ACC112 (cell line): ENCODE measurements around the gene ISYNA1.
A peak's percentile ranks its signal among the peaks of the same experiment; 100 is the strongest.

Source experiments
- H2AFZ ChIP-seq: fragments of 200-600 bp; sonication (generic); one replicate; pipeline ENCODE4 v1.6.0; 2017; ENCODE audit warnings: antibody characterized with exemption, low read length; ENCODE audit not compliant: unreplicated experiment
- H3K27ac ChIP-seq: fragments of 200-600 bp; sonication (generic); 2 replicates; pipeline ENCODE4 v1.5.1; 2014; ENCODE audit warnings: low read depth, mild to moderate bottlenecking, antibody characterized with exemption, low read length, moderate library complexity
- H3K27me3 ChIP-seq: fragments of 200-600 bp; sonication (generic); 2 replicates; pipeline ENCODE4 v1.6.1; 2014; ENCODE audit warnings: mild to moderate bottlenecking, antibody characterized with exemption, low read length, moderate library complexity, mixed read lengths; ENCODE audit not compliant: insufficient read depth
- H3K36me3 ChIP-seq: fragments of 200-600 bp; sonication (generic); 2 replicates; pipeline ENCODE4 v1.6.1; 2016; ENCODE audit warnings: mild to moderate bottlenecking, antibody characterized with exemption, low read length, moderate library complexity, mixed read lengths; ENCODE audit not compliant: insufficient read depth
- H3K4me1 ChIP-seq: fragments of 200-600 bp; sonication (generic); one replicate; pipeline ENCODE4 v1.6.1; 2016; ENCODE audit warnings: low read length, mixed read lengths; ENCODE audit not compliant: insufficient read depth, unreplicated experiment, control insufficient read depth
- H3K4me3 ChIP-seq: fragments of 200-600 bp; sonication (generic); 2 replicates; pipeline ENCODE4 v1.5.1; 2014; ENCODE audit warnings: mild to moderate bottlenecking, low read depth, low read length
- H3K79me2 ChIP-seq: fragments of 200-600 bp; sonication (generic); one replicate; pipeline ENCODE4 v1.6.0; 2016; ENCODE audit warnings: low read length; ENCODE audit not compliant: control insufficient read depth, unreplicated experiment, insufficient read depth

ISYNA1 gene

GRCh38 chr19:18466354-18466753, 28.4 kb upstream of the ISYNA1 start:
- Histone ChIP-seq H2AFZ (no peak overlapping the region), H3K79me2 (peaks cover 6% of the 10 kb centered on the region), H3K4me1 (peaks cover 30% of the 10 kb centered on the region), H3K4me3 (no peak overlapping the region), H3K36me3 (0 out of 2 replicates have a peak, but pooled peaks cover 2% of the 10 kb centered on the region), H3K27me3 (no peaks in the 10 kb centered on the region), H3K27ac (no peak overlapping the region)

GRCh38 chr19:18465964-18466339, 28.0 kb upstream of the ISYNA1 start:
- peaks cover 33% of the 10 kb centered on the region for H3K4me1 ChIP-seq
- H3K27me3 ChIP-seq: no peaks in the 10 kb centered on the region
- 0 out of 2 replicates have a peak, but pooled peaks cover 2% of the 10 kb centered on the region for H3K36me3 ChIP-seq
- no peak overlapping the region for H2AFZ ChIP-seq
- H3K27ac ChIP-seq: no peak overlapping the region
- H3K79me2 ChIP-seq: peaks cover 6% of the 10 kb centered on the region
- no peak overlapping the region for H3K4me3 ChIP-seq

- peaks cover 6% of the 10 kb centered on the region for H3K79me2 ChIP-seq
- H3K27ac ChIP-seq: no peak overlapping the region; the same call in 1 of the 2 replicates
- H3K36me3 ChIP-seq: peaks cover 6% of the 10 kb centered on the region; the same call in 1 of the 2 replicates
- no peaks in the 10 kb centered on the region for H3K27me3 ChIP-seq
- H3K4me1 ChIP-seq: peaks cover 39% of the 10 kb centered on the region
- no peak overlapping the region for H3K4me3 ChIP-seq
- no peak overlapping the region for H2AFZ ChIP-seq
These were observed 27.5 kb upstream of the ISYNA1 start for GRCh38 chr19:18465214-18465963.

- Histone ChIP-seq H3K4me1 (peaks cover 44% of the 10 kb centered on the region), H3K79me2 (peaks cover 6% of the 10 kb centered on the region), H3K27me3 (no peaks in the 10 kb centered on the region), H3K36me3 (peaks cover 7% of the 10 kb centered on the region; the same call in 1 of the 2 replicates), H3K4me3 (no peak overlapping the region), H2AFZ (no peak overlapping the region), H3K27ac (peak overlapping the region; percentile 39; the same call in 1 of the 2 replicates)
These were observed 26.7 kb upstream of the ISYNA1 start for GRCh38 chr19:18464646-18465045.

DNA sequence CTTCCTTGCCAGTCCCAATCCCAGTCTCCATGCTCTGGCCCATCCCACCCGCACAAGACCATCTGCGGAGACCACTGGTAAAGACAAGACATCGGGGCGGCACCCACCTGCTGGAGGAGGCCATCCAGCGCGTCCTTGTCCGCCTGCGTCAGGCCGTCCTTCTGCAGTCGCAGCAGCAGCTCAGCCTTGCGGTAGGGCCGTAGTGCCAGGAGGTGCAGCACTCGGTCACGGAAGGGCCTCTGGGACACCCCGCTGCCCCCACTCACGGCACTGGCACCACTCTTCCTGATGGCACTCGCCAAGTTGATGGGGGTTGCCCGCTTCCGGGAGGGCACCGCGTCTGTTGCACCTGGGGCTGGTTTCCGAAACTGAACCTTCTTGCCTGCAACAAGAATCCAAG, 23.5 kb upstream of the ISYNA1 start:
- no peak overlapping the region for H3K4me3 ChIP-seq
- H3K27ac ChIP-seq: no peak overlapping the region
- no peaks in the 10 kb centered on the region for H3K27me3 ChIP-seq
- H3K79me2 ChIP-seq: no peaks in the 10 kb centered on the region
- peaks cover 33% of the 10 kb centered on the region for H3K4me1 ChIP-seq
- H2AFZ ChIP-seq: no peak overlapping the region
- H3K36me3 ChIP-seq: peaks cover 10% of the 10 kb centered on the region; the same call in 1 of the 2 replicates

GRCh38 chr19:18460900-18461299, 23.0 kb upstream of the ISYNA1 start:
- H3K4me1 ChIP-seq: peaks cover 33% of the 10 kb centered on the region
- H3K36me3 ChIP-seq: peaks cover 10% of the 10 kb centered on the region; the same call in 1 of the 2 replicates
- no peaks in the 10 kb centered on the region for H3K27me3 ChIP-seq
- H3K27ac ChIP-seq: peak overlapping the region; percentile 89; the same call in 1 of the 2 replicates
- H3K79me2 ChIP-seq: no peaks in the 10 kb centered on the region
- H2AFZ ChIP-seq: no peak overlapping the region
- H3K4me3 ChIP-seq: no peak overlapping the region

GRCh38 chr19:18457483-18458331, 19.8 kb upstream of the ISYNA1 start:
- no peak overlapping the region for H3K27ac ChIP-seq
- no peak overlapping the region for H3K4me3 ChIP-seq
- no peaks in the 10 kb centered on the region for H3K79me2 ChIP-seq
- H3K27me3 ChIP-seq: no peaks in the 10 kb centered on the region
- H3K36me3 ChIP-seq: peaks cover 8% of the 10 kb centered on the region; the same call in 1 of the 2 replicates
- H3K4me1 ChIP-seq: peaks cover 37% of the 10 kb centered on the region
- H2AFZ ChIP-seq: no peak overlapping the region

DNA sequence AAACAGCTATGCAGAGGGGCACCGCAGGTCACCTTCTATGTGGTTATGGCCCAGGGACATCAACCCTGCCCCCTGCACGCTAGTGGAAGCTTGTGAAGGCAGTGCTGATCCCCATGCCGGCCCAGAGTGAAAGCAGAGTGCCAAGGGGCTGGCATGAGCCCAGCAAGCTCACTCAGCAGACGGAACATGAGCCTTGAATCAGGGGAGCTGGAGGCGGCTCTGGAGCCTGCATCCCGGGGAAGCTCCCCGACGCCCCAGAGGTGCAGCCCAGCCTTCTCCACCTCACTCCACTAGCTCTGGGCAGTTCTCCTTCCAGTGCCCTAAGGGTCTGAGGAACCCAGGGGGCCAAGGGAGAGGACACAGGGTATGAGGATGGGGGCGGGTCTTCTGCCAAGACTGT, 19.0 kb upstream of the ISYNA1 start:
- Histone ChIP-seq H3K4me1 (peaks cover 40% of the 10 kb centered on the region), H3K27me3 (no peaks in the 10 kb centered on the region), H3K79me2 (no peaks in the 10 kb centered on the region), H2AFZ (no peak overlapping the region), H3K4me3 (no peak overlapping the region), H3K36me3 (peaks cover 8% of the 10 kb centered on the region; the same call in 1 of the 2 replicates), H3K27ac (no peak overlapping the region)

DNA sequence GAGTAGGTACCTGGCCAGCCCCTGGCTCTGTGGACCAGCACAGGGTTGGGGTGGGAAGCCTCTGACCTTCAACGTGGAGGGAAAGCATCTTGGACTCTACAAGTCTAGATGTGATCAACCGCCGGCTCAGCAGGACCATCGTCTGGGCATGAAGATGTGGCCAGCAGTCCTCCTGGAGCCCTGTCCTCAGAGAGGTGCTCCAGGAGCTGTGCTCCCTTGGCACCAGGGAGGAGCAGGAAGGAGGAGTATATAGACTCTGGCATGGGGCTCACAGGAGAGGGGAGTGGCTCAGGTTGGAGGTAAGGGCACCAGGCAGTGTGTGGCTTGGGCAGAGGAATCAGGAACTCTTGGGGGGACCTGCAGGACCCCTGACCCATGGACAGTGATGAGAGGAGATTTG, 18.3 kb upstream of the ISYNA1 start:
- Histone ChIP-seq H3K4me1 (peaks cover 36% of the 10 kb centered on the region), H3K79me2 (no peaks in the 10 kb centered on the region), H3K4me3 (no peak overlapping the region), H3K27ac (no peak overlapping the region), H3K27me3 (no peaks in the 10 kb centered on the region), H3K36me3 (peaks cover 8% of the 10 kb centered on the region; the same call in 1 of the 2 replicates), H2AFZ (no peak overlapping the region)

GRCh38 chr19:18453269-18454024, 15.5 kb upstream of the ISYNA1 start:
- Histone ChIP-seq H3K27ac (peak overlapping the region; percentile 66), H3K4me3 (no peak overlapping the region), H3K36me3 (no peaks in the 10 kb centered on the region)

More at GRCh38 chr19:18453269-18454024, 15.5 kb upstream of the ISYNA1 start:
- H3K79me2 ChIP-seq: no peaks in the 10 kb centered on the region
- H3K4me1 ChIP-seq: peaks cover 21% of the 10 kb centered on the region
- no peaks in the 10 kb centered on the region for H3K27me3 ChIP-seq
- H2AFZ ChIP-seq: no peak overlapping the region
